Measurements from ENCODE around the gene DENND1A.

DENND1A gene

DNA sequence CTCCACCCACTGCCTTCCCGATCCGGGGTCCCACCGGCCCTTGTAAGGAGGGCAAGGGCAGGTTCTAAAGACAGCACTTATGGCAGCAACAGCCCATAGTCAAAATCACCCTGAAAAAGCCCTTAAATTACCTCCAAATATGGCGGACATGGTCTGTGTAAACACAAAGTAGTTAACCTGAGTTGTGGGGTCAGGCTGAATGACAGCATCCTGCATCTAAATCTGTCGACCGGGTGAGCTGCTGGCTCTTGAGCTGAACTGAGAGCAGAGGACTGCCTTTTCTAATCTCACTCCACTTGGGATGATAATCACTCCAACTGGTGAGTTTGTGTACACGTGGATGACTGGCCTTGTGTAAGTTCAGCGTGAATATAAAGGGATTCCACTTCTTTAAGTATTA is 249.6 kb downstream of the DENND1A start:
- DNase-seq (ENCODE audit: low read depth) = no peak

DNA sequence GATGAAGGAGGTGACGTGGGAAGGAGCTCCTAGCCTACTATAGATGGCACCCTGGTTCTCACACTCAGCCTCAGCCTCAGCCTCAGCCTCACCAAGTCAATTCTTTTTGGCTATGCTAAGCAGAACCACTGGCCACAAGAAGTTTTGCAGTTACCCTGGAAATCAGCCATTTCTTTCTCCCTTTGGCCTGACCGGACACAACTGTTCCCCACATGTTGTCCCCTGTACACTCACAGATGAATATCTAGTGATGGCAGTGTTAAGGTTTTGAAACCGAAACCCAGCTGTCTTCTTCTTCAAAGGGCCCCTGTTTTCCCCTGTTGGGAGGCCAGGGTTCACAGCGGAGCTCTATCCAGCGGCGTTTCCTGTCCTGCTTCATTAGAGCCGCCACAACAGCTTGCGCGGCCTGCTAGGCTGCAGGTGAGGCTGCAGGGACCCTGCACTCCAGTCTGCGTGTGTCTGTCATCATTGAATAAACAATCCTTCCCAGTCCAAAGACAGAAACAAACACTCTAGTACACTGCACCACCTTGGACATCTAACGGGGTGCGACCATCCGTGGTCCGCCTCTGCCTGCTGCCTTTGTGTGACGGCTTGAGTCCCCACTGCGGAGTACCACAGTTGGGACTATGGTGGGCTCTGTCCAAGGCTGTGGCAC is 250.5 kb downstream of the DENND1A start:
- DNase-seq (ENCODE audit: low read depth) = no peak

DNA sequence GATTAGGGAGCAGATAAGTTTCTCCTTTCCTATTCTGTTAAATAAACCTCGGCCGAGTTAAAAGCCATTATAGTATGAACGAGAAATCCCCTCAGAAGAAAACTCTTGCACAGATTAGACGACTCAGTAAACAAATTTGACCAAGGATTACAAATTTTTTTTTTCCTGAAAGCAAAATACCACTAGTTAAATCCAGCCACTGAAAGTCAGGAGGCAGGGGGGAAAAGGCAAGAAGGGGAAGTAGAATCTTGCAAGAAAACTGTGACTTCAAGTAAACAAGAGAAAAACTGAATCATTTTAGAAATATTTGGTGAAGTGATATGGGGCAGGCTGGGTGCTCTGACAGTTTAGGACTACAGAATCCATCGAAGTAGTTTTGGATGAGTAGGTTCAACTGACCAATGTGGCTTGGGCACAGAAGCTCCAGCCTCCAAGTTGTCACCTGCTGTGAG is 251.0 kb downstream of the DENND1A start:
- no peak for DNase-seq (ENCODE audit: low read depth)

DNA sequence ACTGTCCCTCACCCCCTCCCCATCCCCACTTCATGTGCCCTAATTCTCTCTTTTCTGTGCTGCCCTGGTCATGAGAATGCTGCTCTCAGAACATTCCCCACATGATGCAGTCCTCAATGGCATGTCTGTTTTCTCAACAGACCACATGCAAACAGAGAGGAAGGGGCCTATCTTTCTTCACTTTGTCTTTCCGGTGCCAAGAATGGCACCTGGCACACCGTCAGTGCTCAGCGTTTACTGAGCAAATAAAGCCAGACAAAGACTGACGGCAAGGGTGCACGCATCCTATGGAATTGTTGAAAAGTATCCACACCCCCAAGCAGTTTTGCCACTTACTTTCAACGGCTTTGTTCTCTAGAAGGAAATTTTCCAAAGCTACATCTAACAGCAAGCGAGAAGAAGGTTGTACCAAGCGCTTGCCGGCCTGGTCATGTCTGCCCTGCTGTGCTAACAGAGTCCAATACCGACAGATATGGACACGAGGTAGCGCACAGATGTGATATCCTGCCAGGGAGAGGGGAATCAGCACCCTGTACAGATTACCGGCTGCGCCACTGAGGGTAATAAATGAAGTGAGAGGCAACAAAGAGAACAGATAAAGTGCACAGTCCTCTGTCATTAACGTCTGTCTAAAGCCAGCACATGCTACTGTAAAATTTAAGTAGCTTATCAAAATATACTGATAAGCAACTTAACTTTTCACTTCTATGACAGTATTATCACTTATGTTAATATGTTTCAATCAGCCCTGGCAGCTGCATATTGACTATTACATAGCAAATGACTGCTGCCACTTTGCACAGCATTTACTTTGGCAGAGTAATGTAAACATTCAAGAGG is 251.7 kb downstream of the DENND1A start:
- no peak for DNase-seq (ENCODE audit: low read depth)

DNA sequence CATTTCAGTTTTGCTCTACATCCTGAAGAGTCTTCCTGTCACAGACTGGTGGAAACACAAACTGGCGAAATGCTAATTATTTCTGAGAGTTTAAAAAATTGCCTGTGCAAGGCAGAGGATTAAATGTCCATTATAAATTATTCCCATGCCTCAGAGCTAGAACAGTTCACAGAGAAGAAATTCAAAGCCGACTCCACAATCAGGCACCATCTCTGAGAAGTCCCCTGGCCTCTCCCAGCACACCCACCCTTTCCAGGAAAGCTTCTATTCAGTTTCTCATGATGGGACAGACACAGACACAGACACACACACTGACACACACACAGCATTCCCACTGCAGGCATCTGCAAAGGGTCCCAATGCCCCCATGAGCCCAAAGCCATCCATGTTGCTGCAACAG is 253.1 kb downstream of the DENND1A start:
- no peak for DNase-seq (ENCODE audit: low read depth)

DNA sequence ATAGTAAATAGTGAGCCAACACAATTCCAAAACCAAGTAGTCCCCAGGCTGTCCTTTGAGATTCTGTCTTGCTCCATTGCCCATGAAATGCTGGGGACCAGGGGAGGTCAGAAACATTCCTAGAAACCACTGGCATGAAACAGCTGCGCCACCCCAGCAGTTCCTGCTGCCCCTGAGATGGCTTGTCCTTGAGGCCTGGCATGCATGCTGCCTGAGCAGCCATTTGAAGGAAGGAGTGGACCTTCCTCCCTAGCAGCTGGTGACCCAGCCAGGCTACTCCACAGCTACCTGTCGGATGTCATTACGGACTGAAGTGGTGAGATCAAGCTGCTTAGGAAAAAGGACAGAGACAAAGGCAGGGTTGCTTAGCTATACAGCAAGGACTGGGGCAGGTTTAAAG is 260.6 kb downstream of the DENND1A start:
- DNase-seq (ENCODE audit: low read depth) = no peak

DNA sequence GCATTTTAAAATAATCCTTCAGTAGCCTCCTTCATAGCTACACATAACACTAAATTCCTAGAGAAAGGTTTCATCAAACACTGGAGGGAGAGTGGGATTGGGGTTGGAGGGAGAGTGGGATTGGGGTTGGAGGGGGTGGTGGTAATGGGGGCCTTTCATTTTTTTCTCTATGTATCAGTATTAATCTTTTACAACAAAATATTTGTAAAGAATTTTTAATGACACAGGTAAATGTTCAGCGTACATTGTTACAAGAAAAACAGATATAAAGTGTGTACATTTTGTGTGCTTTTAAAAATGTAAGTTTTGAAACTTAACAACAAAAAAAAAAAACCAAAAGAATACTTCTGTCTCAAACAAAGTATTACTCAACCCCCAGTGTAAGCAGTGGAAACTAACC is 266.4 kb downstream of the DENND1A start:
- no peak for DNase-seq (ENCODE audit: low read depth)

DNA sequence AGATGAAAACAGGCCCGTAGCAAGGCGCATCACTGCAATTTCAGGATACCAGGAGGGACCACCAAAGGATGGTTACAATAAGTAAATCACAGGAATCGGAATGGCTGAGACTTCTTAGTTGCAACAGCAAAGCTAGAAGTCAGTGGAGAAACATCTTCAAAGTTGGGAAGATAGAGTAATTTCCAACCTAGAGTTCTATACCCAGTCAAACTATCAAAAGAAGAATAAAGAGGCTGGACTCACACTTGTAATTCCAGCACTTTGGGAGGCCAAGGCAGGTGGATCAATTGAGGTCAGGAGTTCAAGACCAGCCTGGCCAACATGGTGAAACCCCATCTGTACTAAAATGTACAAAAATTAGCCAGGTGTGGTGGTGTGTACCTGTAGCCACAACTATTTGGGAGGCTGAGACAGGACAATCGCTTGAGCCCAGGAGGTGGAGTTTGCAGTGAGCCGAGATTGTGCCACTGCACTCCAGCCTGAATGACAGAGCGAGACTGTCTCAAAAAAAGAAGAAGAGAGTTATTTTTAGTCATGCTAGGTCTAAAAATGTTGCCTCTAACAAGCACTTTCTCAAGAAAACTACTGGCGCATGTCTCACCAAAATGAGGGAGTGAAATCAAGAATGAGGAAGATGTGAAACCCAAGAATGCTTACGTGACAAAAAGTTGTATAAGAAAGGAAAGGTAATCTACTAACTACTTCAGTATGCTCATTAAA is 267.7 kb downstream of the DENND1A start:
- DNase-seq (ENCODE audit: low read depth) = no peak

DNA sequence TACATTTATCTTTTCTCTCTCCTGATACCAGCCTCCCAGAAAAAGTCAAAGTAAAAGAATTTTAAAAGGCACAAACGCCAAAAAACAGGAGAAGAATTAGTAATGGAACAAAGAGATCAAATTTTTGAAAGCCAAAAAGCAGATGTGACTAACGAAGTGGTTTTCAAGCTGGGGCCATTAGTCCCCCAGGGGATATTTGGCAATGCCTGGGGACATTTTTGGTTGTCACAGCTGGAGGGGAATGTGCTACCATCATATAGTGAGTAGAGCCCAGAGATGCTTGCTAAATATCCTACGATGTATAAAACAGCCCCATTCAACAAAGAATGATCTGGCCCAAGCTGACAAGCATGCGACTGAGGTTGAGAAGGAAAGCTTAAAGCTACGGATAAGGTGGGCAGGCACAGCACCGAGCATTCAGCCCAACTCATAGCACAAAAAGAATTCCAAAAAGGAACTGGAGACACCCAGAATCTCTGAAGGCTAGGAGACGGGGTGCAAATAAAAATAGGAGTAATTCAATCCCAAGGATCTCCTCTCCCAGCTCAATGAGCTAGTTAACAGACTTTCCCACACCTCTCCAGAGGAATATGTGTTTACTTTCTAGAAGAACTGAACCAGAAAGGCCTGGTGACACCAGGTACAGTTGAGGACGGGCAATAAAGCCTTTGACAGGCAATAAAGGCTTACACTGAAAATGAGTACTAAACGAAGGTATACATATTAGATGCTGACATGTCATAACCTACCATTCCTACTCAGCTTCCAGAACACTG is 269.0 kb downstream of the DENND1A start:
- no peak for DNase-seq (ENCODE audit: low read depth)

DNA sequence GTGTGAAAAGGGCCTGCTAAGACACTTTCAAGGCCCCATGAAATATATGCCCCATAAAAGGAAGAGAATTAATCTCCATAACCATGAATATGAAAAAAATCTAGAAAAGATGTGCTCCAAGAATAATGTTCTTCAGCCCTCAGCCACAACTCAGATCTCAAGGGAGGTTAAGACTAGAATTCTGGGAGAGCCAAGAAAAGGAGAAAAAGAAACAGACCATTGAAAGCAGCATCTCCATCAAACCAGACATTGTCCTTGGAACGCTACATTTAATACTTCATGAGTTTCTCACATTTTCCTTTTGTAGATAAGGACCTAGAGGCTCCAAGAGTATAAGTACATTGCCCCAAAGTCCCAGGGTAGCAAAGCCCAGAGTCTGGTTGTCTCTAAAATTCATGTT is 270.6 kb downstream of the DENND1A start:
- DNase-seq (ENCODE audit: low read depth) = no peak

DNA sequence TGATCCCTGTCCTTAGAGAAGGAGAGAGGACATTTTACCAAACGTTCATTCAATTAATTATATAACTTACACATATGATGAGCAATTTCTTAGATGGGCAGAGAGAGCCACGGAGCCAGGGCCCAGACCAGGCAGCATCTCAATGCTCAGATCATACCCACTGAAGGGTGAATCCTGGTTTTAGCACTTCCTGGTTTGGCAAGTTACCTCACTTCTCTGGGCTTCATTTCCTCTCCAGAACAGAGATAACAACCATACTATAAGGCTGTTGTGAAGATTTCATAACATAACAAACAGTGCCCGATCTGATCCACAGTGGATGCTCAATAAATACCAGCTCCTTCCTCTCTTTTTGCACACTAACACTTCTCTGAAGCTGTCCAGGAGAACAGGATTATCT is 271.1 kb downstream of the DENND1A start:
- no peak for DNase-seq (ENCODE audit: low read depth)

DNA sequence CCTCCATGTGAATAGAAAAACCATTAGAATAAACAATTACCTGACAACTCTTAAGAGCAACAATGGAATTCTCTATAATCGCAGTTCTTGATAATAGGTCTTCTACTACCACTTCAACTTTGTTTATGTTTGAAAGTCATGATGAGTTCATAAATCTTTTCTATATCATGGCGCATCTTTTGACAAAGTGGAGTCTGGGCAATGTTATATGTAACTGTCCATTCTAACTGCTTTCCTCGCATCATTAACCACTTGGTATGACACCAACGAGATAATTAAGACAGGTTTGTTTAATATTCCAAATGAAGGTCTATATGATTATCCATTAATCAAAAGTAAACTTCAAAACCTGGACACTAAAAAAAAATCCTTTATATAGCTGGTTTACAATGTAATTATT is 272.0 kb downstream of the DENND1A start:
- DNase-seq (ENCODE audit: low read depth) = no peak

DNA sequence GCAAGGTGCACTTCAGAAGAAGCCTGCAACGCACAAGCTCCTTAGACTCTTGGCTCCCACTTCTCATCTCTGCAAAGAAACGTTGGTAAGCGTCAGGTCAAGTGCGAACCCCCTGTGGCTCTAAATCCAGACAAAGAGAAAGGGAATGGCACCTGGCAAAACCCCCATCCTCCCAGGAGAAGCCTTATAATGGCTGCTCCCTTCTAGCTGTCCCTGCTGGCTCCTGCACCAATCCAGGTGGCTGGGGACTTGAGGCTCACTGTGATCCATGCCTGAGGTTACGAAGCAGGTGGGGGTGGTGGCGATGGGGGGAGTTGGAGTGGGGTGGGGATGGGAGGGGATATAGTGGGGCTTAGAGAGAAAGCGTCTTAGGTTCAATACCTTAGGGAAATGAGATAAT is 272.8 kb downstream of the DENND1A start:
- no peak for DNase-seq (ENCODE audit: low read depth)

DNA sequence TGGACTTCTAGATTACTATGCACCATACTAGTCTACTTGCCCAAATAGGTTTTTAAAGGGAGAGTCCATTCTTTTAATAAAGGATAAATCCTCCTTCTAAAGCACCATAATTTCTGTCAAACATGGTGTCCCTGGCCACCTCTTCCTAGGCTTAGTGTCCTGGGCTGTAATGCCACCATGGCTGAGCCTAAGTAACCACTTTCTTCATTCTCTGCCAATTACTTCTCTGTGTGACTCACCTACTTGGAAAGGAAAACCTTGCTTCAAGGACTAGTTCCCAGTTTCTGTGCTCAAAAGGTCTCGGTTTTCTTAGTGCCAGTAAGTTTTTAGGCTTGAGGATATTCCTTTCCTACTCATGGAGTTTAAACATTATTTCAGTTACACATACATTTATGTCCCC is 273.4 kb downstream of the DENND1A start:
- DNase-seq (ENCODE audit: low read depth) = no peak

DNA sequence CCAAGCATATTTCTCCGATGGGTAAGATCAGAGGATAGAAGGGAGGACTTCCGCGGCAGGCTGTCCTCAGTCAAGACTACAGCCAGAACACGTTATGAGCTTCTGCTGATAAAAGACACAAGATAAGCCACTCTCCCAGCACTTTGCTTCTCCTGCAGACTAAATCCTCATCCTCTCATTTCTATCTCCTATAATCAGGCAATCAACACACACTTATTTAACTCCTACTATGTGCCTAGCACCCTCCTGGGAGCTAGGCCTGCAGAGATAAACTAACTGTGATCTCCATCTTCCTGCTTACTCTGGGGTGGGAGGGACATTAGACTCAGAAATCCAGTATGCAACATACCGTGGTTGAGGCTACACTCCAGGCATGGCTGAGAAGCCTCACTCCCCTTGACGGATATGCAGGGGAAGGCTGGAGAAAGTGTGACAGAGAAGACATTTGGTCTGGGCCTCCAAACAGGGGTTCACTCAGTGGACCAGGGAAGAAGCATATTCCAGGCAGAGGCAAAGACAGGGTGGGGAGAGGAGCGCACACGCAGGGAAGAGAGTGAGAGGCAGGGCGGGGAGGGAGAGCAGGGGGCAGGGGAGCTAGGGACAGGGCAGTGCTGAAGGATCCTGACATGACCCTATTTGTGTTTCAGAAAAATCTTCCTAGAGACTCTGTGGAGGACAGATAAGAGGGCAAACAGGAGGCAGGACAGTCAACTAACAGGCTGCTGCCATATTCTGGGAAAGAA is 274.1 kb downstream of the DENND1A start:
- DNase-seq (ENCODE audit: low read depth) = no peak

DNA sequence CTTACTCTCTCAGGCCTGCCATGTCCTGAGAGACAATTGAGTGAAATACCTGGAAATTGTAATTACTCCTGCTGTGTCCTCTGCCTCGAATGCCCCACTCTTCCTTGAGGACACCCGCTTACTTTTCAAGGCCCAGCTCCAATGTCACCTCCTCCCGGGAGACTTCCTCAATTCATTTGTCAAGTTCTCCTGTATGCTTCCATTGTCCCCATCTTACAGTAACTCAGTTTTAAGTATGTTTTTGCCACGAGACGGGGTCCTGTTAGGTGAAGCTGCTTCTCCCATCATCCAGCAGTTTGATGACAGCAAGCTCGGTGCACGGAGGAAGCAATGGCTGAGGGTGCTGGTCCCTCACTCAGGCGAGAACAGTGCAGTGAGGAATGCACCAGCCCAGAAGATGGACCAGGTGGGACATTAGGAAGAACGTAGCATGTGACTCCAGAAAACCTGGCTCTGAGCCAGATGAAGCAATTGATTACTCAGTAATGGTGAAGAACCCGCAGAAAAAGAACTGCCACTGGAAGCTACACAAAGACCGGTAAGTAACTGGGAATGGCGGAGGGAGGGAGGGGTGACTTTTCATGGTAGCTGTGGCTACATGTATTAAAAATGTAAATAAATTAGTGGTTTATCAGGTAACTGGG is 274.8 kb downstream of the DENND1A start:
- no peak for DNase-seq (ENCODE audit: low read depth)

DNA sequence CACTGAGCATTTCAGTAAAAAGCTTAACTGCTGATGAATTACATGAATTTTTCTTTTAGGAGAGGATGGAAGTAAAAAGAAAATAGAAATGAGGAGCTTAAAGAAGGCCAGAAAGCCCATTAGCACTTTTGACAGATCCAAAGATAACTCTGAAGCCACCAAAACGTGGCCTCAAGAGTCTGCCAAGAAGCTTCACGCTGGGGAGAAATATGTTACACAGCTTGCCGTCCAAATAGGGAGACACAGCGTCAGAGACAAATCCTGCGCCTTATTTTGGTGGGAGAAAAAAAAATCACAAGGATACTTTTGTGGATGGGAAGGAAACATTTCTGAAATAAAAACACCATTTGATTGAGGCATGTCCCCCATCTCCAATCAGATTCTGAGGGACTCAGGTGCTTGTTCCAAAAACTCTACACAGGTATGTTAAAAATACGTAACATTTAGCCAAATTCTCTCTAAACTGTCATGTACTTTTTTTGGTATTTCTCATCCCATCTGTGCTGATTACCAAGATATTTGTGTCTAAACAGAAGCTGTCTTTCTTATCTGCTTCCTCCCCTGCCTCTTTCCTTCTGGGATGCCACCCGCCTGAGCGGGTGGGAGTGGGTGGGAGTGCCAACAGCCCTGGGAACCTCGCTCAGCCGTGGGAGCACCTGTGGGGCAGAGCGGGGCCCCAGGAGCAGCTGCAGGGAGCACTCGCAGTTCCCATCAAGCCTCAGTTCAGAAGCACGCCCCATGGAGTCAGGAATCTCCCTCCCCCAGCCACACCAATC is 275.5 kb downstream of the DENND1A start:
- no peak for DNase-seq (ENCODE audit: low read depth)

DNA sequence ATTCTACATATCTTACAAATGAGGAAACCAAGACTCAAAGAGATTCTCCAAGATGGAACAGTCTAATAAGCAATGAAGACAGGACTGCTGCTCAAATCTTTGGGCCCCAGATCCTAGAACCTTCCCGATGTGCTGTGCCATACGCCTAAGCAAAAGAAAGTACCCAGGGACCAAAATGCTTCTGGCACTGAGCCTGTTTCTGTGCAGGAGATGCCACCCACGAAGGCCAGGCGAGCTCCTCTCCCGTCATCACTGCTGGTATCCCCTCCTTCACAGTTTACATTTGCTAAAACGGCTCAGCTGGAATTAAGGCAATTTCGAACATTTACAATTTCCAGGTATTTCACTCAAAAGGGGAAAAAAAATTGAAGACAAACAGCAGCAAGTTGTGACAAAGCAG is 277.5 kb downstream of the DENND1A start:
- DNase-seq (ENCODE audit: low read depth) = no peak

DNA sequence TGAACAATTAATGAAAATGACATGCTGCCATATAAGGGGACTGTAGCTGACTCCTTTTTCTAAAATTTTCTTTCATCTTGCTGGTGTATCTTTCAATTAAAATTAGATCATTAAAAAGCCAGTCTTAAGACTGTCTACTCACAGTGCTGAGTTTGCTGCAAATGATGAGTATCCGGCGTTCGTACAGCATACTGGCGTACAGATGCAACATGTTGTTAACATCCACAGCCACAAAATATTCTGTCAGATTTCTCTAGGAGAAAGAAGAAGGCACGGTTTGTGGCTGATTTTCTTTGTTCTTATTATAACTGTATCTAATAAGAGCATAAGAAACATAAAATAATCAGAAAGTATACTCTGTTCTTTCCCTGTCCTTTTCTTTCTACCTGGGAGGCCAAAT is 278.1 kb downstream of the DENND1A start:
- DNase-seq (ENCODE audit: low read depth) = no peak

DNA sequence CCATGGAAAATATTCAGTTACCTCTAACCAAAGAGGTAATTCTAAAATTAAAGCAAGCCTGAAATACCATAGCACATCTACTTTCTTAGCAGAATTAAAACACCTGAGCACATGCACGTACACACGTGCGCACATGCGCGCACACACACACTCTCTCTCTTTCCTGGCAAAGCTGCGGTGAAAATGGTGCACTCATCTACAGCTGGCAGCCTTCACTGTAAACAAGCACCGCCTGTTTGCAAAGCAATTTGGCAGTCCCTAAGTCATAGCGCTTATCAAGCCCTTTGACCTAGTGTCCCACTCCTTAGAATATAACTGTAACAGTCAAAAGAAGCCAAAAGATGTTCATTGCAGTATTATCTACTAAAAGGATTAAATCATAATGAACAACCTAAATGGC is 278.7 kb downstream of the DENND1A start:
- DNase-seq (ENCODE audit: low read depth) = no peak
